Caco-2 (cell line): Measurements from ENCODE around the gene UROS. TPM values are rescaled to one million over a fixed set of nuclear protein-coding genes. Genes with fewer than 3 reads are reported as not detected.

ENCODE experiments used
- BruUV-seq: library from RNA; stranded (reverse); fragments of 400-500 nt; replicated peaks from 2 replicates; lab custom pipeline; 2021; lab: Mats Ljungman, UMichigan
- CTCF ChIA-PET: fragments of 300-600 bp; sonication (Branson Sonifier 250); formaldehyde crosslinking; loops from one replicate; lab custom pipeline; 2022; ENCODE audit warnings: antibody characterized with exemption; lab: Charles Lee
- POLR2A ChIA-PET: fragments of 300-600 bp; sonication (Branson Sonifier 250); formaldehyde crosslinking; loops from one replicate; lab custom pipeline; 2022; ENCODE audit warnings: antibody characterized with exemption; lab: Charles Lee
- DNase-seq, 2 experiments: peaks; one replicate each; pipeline versions ENCODE4 v3.0.0 to v3.0.0-alpha.2; 2020 to 2022
- H3K27me3 ChIP-seq: replicated peaks from 2 replicates; pipeline ENCODE4 v1.6.0; 2011; ENCODE audit warnings: low read length; ENCODE audit not compliant: control insufficient read depth, insufficient read depth
- H3K36me3 ChIP-seq: 2 replicates; pipeline ENCODE4 v1.5.1; 2011; ENCODE audit warnings: low read length; ENCODE audit not compliant: control insufficient read depth, insufficient read depth
- H3K4me1 ChIP-seq: fragments of 250-450 bp; sonication (Bioruptor Pico); 2 replicates; pipeline ENCODE4 v1.5.1; 2020; ENCODE audit warnings: mild to moderate bottlenecking
- H3K4me3 ChIP-seq: 2 replicates; pipeline ENCODE4 v1.5.1; 2011; ENCODE audit warnings: low read depth, mild to moderate bottlenecking, control low read depth, low read length
- H3K9me3 ChIP-seq: fragments of 250-450 bp; sonication (Bioruptor Pico); 2 replicates; pipeline ENCODE4 v1.5.1; 2020; ENCODE audit warnings: mild to moderate bottlenecking, moderate library complexity
- H3K27ac Mint-ChIP-seq: one replicate; pipeline ENCODE4 v1.8.0; 2022; ENCODE audit warnings: mixed read lengths; ENCODE audit not compliant: unreplicated experiment
- H3K27me3 Mint-ChIP-seq: one replicate; pipeline ENCODE4 v1.8.0; 2022; ENCODE audit warnings: mixed read lengths; ENCODE audit not compliant: insufficient read depth, unreplicated experiment
- H3K36me3 Mint-ChIP-seq: one replicate; pipeline ENCODE4 v1.8.0; 2022; ENCODE audit warnings: mild to moderate bottlenecking, mixed read lengths; ENCODE audit not compliant: insufficient read depth, unreplicated experiment
- H3K4me1 Mint-ChIP-seq: one replicate; pipeline ENCODE4 v1.8.0; 2022; ENCODE audit warnings: low read depth, mixed read lengths; ENCODE audit not compliant: unreplicated experiment
- H3K4me3 Mint-ChIP-seq: one replicate; pipeline ENCODE4 v1.8.0; 2022; ENCODE audit warnings: mild to moderate bottlenecking, moderate library complexity, mixed read lengths; ENCODE audit not compliant: unreplicated experiment
- H3K9me3 Mint-ChIP-seq: one replicate; pipeline ENCODE4 v1.8.0; 2022; ENCODE audit warnings: mixed read lengths; ENCODE audit not compliant: unreplicated experiment
- CTCF ChIP-seq, 2 experiments: fragments of 200-600 bp in 1 of 2; IDR thresholded peaks; 1 replicate in 1 of 2; 2 replicates in 1 of 2; pipeline versions ENCODE4 v1.5.1 to v1.8.0; 2011 to 2022; ENCODE audit warnings: antibody characterized with exemption in 1 of 2, control low read depth in 1 of 2, inconsistent platforms in 1 of 2, low read depth in 1 of 2, low read length in 1 of 2, mild to moderate bottlenecking in 1 of 2, moderate library complexity in 1 of 2; ENCODE audit not compliant: insufficient read depth in 1 of 2, severe bottlenecking in 1 of 2, unreplicated experiment in 1 of 2
- intact Hi-C: fragments of 100-400 bp; cut with micrococcal nuclease; formaldehyde crosslinking; loops from one replicate; pipeline ENCODE4 v1.10.0; 2022; ENCODE audit not compliant: unreplicated experiment
- total RNA-seq: library from RNA; stranded (reverse); gene quantifications from 2 replicates; pipeline ENCODE4 v1.2.3, GENCODE V29; 2022

UROS gene
- total RNA-seq, 1 experiment from 2014 or later: 53.4 TPM

- H3K4me3 Mint-ChIP-seq: no peak overlapping the region
- H3K27ac Mint-ChIP-seq: no peak overlapping the region
- H3K9me3 Mint-ChIP-seq: peaks cover 19% of the 10 kb centered on the region
- intact Hi-C loops: no loop called here
- no peak for DNase-seq
- Histone ChIP-seq H3K9me3 (no peaks in the 10 kb centered on the region), H3K27me3 (no peaks in the 10 kb centered on the region), H3K4me1 (no peaks in the 10 kb centered on the region), H3K36me3 (no peaks in the 10 kb centered on the region), H3K4me3 (no peak overlapping the region)
- H3K27me3 Mint-ChIP-seq: peaks cover 9% of the 10 kb centered on the region
- no peaks in the 10 kb centered on the region for H3K4me1 Mint-ChIP-seq
- H3K36me3 Mint-ChIP-seq: no peaks in the 10 kb centered on the region
- no TSS peak for BruUV-seq
- POLR2A ChIA-PET: no interaction called here
- CTCF ChIA-PET: no interaction called here
- no peak for TF ChIP-seq CTCF (IDR thresholded peaks at IDR 0.05; ENCODE audit: insufficient read depth in 1 of 2, low read depth in 1 of 2, low read length in 1 of 2, severe bottlenecking in 1 of 2, unreplicated experiment in 1 of 2)
Measured at GRCh38 chr10:125779403-125780327, 43.4 kb downstream of the UROS start.

GRCh38 chr10:125778556-125778955 is 44.5 kb downstream of the UROS start:
- no peaks in the 10 kb centered on the region for H3K27me3 ChIP-seq
- H3K27ac Mint-ChIP-seq: peak overlapping the region; percentile 32
- peaks cover 9% of the 10 kb centered on the region for H3K27me3 Mint-ChIP-seq
- ChIA-PET CTCF (no interaction called here), POLR2A (no interaction called here)
- no peak for DNase-seq
- H3K36me3 Mint-ChIP-seq: peaks cover 5% of the 10 kb centered on the region
- no peak overlapping the region for H3K4me3 ChIP-seq
- H3K9me3 Mint-ChIP-seq: peaks cover 19% of the 10 kb centered on the region
- no peaks in the 10 kb centered on the region for H3K4me1 Mint-ChIP-seq
- no peaks in the 10 kb centered on the region for H3K9me3 ChIP-seq
- BruUV-seq: no TSS peak
- no peak overlapping the region for H3K4me3 Mint-ChIP-seq
- no peaks in the 10 kb centered on the region for H3K4me1 ChIP-seq
- no peak for TF ChIP-seq CTCF (IDR thresholded peaks at IDR 0.05; ENCODE audit: insufficient read depth in 1 of 2, low read depth in 1 of 2, low read length in 1 of 2, severe bottlenecking in 1 of 2, unreplicated experiment in 1 of 2)
- intact Hi-C loops: no loop called here
- H3K36me3 ChIP-seq: no peaks in the 10 kb centered on the region

GRCh38 chr10:125777806-125778205 is 45.3 kb downstream of the UROS start:
- no TSS peak for BruUV-seq
- peaks cover 5% of the 10 kb centered on the region for H3K36me3 Mint-ChIP-seq
- peak overlapping the region; percentile 32 for H3K27ac Mint-ChIP-seq
- intact Hi-C loops: no loop called here
- H3K4me1 Mint-ChIP-seq: no peaks in the 10 kb centered on the region
- peaks cover 19% of the 10 kb centered on the region for H3K9me3 Mint-ChIP-seq
- Histone ChIP-seq H3K4me1 (no peaks in the 10 kb centered on the region), H3K4me3 (no peak overlapping the region), H3K9me3 (no peaks in the 10 kb centered on the region), H3K36me3 (no peaks in the 10 kb centered on the region), H3K27me3 (no peaks in the 10 kb centered on the region)
- H3K27me3 Mint-ChIP-seq: peaks cover 9% of the 10 kb centered on the region
- DNase-seq: no peak
- POLR2A ChIA-PET: no interaction called here
- no peak for TF ChIP-seq CTCF (IDR thresholded peaks at IDR 0.05; ENCODE audit: insufficient read depth in 1 of 2, low read depth in 1 of 2, low read length in 1 of 2, severe bottlenecking in 1 of 2, unreplicated experiment in 1 of 2)
- CTCF ChIA-PET: no interaction called here
- H3K4me3 Mint-ChIP-seq: no peak overlapping the region
